HG02973 (cell line): Measurements from ENCODE around the gene THSD4.

Source experiments
- ATAC-seq: cut with Tn5 transposase; IDR thresholded peaks from one replicate; pipeline ENCODE4 v1.9.1; 2021; ENCODE audit warnings: moderate library complexity; ENCODE audit not compliant: unreplicated experiment

THSD4 gene

GRCh38 chr15:71635735-71636134, 520.5 kb downstream of the THSD4 start:
- ATAC-seq, result no peak

- no peak for ATAC-seq
Observed at GRCh38 chr15:71638876-71639275, 523.6 kb downstream of the THSD4 start.

GRCh38 chr15:71639471-71639870, 524.2 kb downstream of the THSD4 start:
- no peak for ATAC-seq

GRCh38 chr15:71643918-71644317, 528.6 kb downstream of the THSD4 start:
- no peak for ATAC-seq

- ATAC-seq, result no peak
Observed at GRCh38 chr15:71646767-71647486, 531.7 kb downstream of the THSD4 start.

- no peak for ATAC-seq
Observed at GRCh38 chr15:71647487-71647808, 532.2 kb downstream of the THSD4 start.

GRCh38 chr15:71648095-71648494, 532.8 kb downstream of the THSD4 start:
- no peak for ATAC-seq

- ATAC-seq, result no peak
Observed at GRCh38 chr15:71649894-71650293, 534.6 kb downstream of the THSD4 start.

- ATAC-seq, result no peak
Observed at GRCh38 chr15:71650603-71651002, 535.3 kb downstream of the THSD4 start.

- no peak for ATAC-seq
Observed at GRCh38 chr15:71651750-71652186, 536.5 kb downstream of the THSD4 start.

GRCh38 chr15:71654042-71654719, 538.9 kb downstream of the THSD4 start:
- ATAC-seq, result no peak

- ATAC-seq, result no peak
Observed at GRCh38 chr15:71654720-71655174, 539.5 kb downstream of the THSD4 start.

GRCh38 chr15:71656425-71656824, 541.2 kb downstream of the THSD4 start:
- no peak for ATAC-seq

- ATAC-seq, result no peak
Observed at GRCh38 chr15:71657141-71657540, 541.9 kb downstream of the THSD4 start.

GRCh38 chr15:71658036-71658435, 542.8 kb downstream of the THSD4 start:
- ATAC-seq, result no peak

GRCh38 chr15:71658827-71659729, 543.8 kb downstream of the THSD4 start:
- no peak for ATAC-seq

GRCh38 chr15:71659730-71660067, 544.4 kb downstream of the THSD4 start:
- ATAC-seq, result no peak

- no peak for ATAC-seq
Observed at GRCh38 chr15:71660501-71660900, 545.2 kb downstream of the THSD4 start.

- ATAC-seq, result no peak
Observed at GRCh38 chr15:71662306-71662705, 547.0 kb downstream of the THSD4 start.

GRCh38 chr15:71664622-71665021, 549.4 kb downstream of the THSD4 start:
- ATAC-seq, result no peak

- no peak for ATAC-seq
Observed at GRCh38 chr15:71666763-71667620, 551.7 kb downstream of the THSD4 start.
